ENCODE measurements around the gene TMEM175. TPM values are rescaled to one million over a fixed set of nuclear protein-coding genes. Genes with fewer than 3 reads are reported as not detected.

Gene TMEM175
- total and polyA plus RNA-seq, 2 donors from 2014 or later, result 26.0 to 31.1 TPM

GRCh38 chr4:986428-986878, 54.2 kb downstream of the TMEM175 start:
- Histone ChIP-seq H3K27ac (ENCODE audit: low read depth in 2 of 2, low read length in 2 of 2) (peak overlapping the region in 1 of 2 donors; percentile 74), H3K36me3 (ENCODE audit: control insufficient read depth in 2 of 3, insufficient read depth in 3 of 3, low read length in 3 of 3) (peaks cover 0 to 4% (median 4%) of the 10 kb centered on the region in 3 donors), H3K4me1 (ENCODE audit: control insufficient read depth in 2 of 3, insufficient read depth in 2 of 3, low read depth in 1 of 3, low read length in 3 of 3) (peaks cover 0 to 22% (median 10%) of the 10 kb centered on the region in 3 donors), H3K27me3 (ENCODE audit: control insufficient read depth, insufficient read depth, low read length) (no peaks in the 10 kb centered on the region), H3K9ac (ENCODE audit: low read length in 3 of 3) (peak overlapping the region; percentile 2 to 88 (median 62)), H3K4me3 (ENCODE audit: low read length in 3 of 3) (peak overlapping the region; percentile 66 to 80 (median 78)), H3K9me3 (ENCODE audit: control insufficient read depth in 2 of 3, insufficient read depth in 1 of 3, low read length in 3 of 3) (no peaks in the 10 kb centered on the region)
- intact Hi-C loops (cut with DNase I), result no loop called here
- DNase-seq (no peak), FAIRE-seq (no peak)
- no peak for TF ChIP-seq CTCF (IDR thresholded peaks at IDR 0.05; ENCODE audit: borderline replicate concordance, extremely low read depth, insufficient read depth)

GRCh38 chr4:986879-987623, 54.8 kb downstream of the TMEM175 start, which contains the start of gene IDUA:
TSS of gene IDUA (plus strand) at chr4:987044. CDS start at chr4:987085, 41 bp downstream.
- Histone ChIP-seq H3K27ac (ENCODE audit: low read depth in 2 of 2, low read length in 2 of 2) (peak within 1 kb of the TSS in 1 of 2 donors; percentile 74), H3K4me1 (ENCODE audit: control insufficient read depth in 2 of 3, insufficient read depth in 2 of 3, low read depth in 1 of 3, low read length in 3 of 3) (peaks cover 0 to 26% (median 14%) of the 10 kb centered on the region in 3 donors), H3K36me3 (ENCODE audit: control insufficient read depth in 2 of 3, insufficient read depth in 3 of 3, low read length in 3 of 3) (peaks cover 0 to 4% (median 4%) of the 10 kb centered on the region in 3 donors), H3K4me3 (ENCODE audit: low read length in 3 of 3) (peak within 1 kb of the TSS; percentile 66 to 80 (median 78)), H3K9ac (ENCODE audit: low read length in 3 of 3) (peak within 1 kb of the TSS; percentile 2 to 88 (median 62)), H3K27me3 (ENCODE audit: control insufficient read depth, insufficient read depth, low read length) (no peaks in the 10 kb centered on the region), H3K9me3 (ENCODE audit: control insufficient read depth in 2 of 3, insufficient read depth in 1 of 3, low read length in 3 of 3) (no peaks in the 10 kb centered on the region)
- peak; percentile 38 for TF ChIP-seq CTCF (IDR thresholded peaks at IDR 0.05; ENCODE audit: borderline replicate concordance, extremely low read depth, insufficient read depth)
- FAIRE-seq (no peak), DNase-seq (peak; percentile 89 to 94 (median 92))
- intact Hi-C loops (cut with DNase I), result no loop called here

- Histone ChIP-seq H3K36me3 (ENCODE audit: control insufficient read depth in 2 of 3, insufficient read depth in 3 of 3, low read length in 3 of 3) (peaks cover 0 to 4% (median 4%) of the 10 kb centered on the region in 3 donors), H3K4me3 (ENCODE audit: low read length in 3 of 3) (peak overlapping the region in 1 of 3 donors; percentile 80), H3K4me1 (ENCODE audit: control insufficient read depth in 2 of 3, insufficient read depth in 2 of 3, low read depth in 1 of 3, low read length in 3 of 3) (peaks cover 0 to 34% (median 14%) of the 10 kb centered on the region in 3 donors), H3K9ac (ENCODE audit: low read length in 3 of 3) (peak overlapping the region in 1 of 3 donors; percentile 34), H3K9me3 (ENCODE audit: control insufficient read depth in 2 of 3, insufficient read depth in 1 of 3, low read length in 3 of 3) (no peaks in the 10 kb centered on the region), H3K27me3 (ENCODE audit: control insufficient read depth, insufficient read depth, low read length) (no peaks in the 10 kb centered on the region), H3K27ac (ENCODE audit: low read depth in 2 of 2, low read length in 2 of 2) (peak overlapping the region in 1 of 2 donors; percentile 51)
- TF ChIP-seq CTCF (IDR thresholded peaks at IDR 0.05; ENCODE audit: borderline replicate concordance, extremely low read depth, insufficient read depth), result no peak
- intact Hi-C loops (cut with DNase I), result no loop called here
- no peak for FAIRE-seq
- DNase-seq, result peak in 2 of 5 donors; percentile 64 to 81
Measured at GRCh38 chr4:987624-988513, 55.6 kb downstream of the TMEM175 start.

All from kidney (tissue), 14 donors.